NB4 (cell line): ENCODE data around the gene B4GALNT4.

Source experiments
- TF ChIP-seq, protein P1 (sequence below): IDR thresholded peaks from one replicate; pipeline ENCODE4 v1.5.1; 2012; ENCODE audit warnings: low read depth, low read length
- TF ChIP-seq, protein P2 (sequence below): IDR thresholded peaks from 2 replicates; pipeline ENCODE4 v1.6.1; 2011; ENCODE audit warnings: low read depth, low read length

DNA sequence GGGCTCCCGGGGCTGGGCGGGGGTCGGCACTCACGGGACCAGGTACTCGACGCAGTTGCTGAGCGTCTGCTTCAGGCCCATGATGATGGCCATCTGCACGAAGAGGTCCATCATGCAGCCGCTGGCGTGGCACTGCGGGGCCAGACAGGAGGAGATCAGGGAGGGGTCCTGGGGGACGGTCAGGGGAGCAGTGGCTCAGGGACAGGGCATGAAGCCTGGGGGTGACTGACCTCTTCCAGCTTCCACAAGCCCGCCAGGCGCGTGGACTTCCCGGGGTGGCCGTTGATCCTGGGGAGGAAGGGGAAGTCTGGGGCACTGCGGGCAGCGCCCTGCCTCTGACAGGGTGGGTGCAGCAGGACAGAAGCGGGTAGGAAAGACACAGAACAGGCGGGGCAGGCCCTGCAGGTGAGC, 51.6 kb downstream of the B4GALNT4 start:
- TF ChIP-seq, protein P1, sequence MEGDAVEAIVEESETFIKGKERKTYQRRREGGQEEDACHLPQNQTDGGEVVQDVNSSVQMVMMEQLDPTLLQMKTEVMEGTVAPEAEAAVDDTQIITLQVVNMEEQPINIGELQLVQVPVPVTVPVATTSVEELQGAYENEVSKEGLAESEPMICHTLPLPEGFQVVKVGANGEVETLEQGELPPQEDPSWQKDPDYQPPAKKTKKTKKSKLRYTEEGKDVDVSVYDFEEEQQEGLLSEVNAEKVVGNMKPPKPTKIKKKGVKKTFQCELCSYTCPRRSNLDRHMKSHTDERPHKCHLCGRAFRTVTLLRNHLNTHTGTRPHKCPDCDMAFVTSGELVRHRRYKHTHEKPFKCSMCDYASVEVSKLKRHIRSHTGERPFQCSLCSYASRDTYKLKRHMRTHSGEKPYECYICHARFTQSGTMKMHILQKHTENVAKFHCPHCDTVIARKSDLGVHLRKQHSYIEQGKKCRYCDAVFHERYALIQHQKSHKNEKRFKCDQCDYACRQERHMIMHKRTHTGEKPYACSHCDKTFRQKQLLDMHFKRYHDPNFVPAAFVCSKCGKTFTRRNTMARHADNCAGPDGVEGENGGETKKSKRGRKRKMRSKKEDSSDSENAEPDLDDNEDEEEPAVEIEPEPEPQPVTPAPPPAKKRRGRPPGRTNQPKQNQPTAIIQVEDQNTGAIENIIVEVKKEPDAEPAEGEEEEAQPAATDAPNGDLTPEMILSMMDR, result no peak
- TF ChIP-seq, protein P2, sequence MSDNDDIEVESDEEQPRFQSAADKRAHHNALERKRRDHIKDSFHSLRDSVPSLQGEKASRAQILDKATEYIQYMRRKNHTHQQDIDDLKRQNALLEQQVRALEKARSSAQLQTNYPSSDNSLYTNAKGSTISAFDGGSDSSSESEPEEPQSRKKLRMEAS, result no peak
